ENCODE results near the gene PITPNM1.

DNA sequence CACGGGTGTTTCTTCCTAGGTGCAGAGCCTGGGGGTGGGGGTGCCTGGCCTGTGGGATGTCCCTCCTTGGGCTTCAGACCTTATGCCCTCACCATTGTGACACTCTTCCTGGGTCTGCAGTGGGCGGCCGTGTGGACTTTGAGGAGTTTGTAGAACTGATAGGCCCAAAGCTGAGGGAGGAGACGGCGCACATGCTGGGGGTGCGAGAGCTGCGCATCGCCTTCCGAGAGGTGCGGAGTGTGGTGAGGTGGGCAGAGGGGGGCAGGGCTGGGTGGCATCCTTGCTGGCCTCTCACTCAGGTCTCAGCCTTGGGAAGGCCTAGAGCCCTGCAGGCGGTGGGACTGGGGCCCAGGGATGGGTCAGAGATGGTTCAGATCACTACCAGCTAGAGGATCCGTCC, 47.7 kb downstream of the PITPNM1 start:
- TF ChIP-seq, protein P1, sequence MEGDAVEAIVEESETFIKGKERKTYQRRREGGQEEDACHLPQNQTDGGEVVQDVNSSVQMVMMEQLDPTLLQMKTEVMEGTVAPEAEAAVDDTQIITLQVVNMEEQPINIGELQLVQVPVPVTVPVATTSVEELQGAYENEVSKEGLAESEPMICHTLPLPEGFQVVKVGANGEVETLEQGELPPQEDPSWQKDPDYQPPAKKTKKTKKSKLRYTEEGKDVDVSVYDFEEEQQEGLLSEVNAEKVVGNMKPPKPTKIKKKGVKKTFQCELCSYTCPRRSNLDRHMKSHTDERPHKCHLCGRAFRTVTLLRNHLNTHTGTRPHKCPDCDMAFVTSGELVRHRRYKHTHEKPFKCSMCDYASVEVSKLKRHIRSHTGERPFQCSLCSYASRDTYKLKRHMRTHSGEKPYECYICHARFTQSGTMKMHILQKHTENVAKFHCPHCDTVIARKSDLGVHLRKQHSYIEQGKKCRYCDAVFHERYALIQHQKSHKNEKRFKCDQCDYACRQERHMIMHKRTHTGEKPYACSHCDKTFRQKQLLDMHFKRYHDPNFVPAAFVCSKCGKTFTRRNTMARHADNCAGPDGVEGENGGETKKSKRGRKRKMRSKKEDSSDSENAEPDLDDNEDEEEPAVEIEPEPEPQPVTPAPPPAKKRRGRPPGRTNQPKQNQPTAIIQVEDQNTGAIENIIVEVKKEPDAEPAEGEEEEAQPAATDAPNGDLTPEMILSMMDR (IDR thresholded peaks at IDR 0.05): no peak
- TF ChIP-seq POLR2A (IDR thresholded peaks at IDR 0.05): no peak
